Neural progenitor cell (in vitro differentiated cells): ENCODE data around the gene STON2. TPM values are rescaled to one million over a fixed set of nuclear protein-coding genes. Genes with fewer than 3 reads are reported as not detected.

Source experiments
- DNase-seq: peaks from one replicate; pipeline ENCODE4 v3.0.0-alpha.2; 2016; ENCODE audit warnings: low spot score
- H2AFZ ChIP-seq: fragments of 200-600 bp; sonication (generic); replicated peaks from 2 replicates; pipeline ENCODE4 v1.6.1; 2016; ENCODE audit warnings: antibody characterized with exemption
- H3F3A ChIP-seq: fragments of 200-600 bp; sonication (generic); 2 replicates; pipeline ENCODE4 v1.6.1; 2016; ENCODE audit warnings: antibody characterized with exemption, low read depth
- H3K27ac ChIP-seq: fragments of 200-600 bp; sonication (generic); 2 replicates; pipeline ENCODE4 v1.5.1; 2016; ENCODE audit warnings: mild to moderate bottlenecking
- H3K27me3 ChIP-seq: fragments of 200-600 bp; sonication (generic); 2 replicates; pipeline ENCODE4 v1.6.1; 2016; ENCODE audit warnings: mild to moderate bottlenecking, moderate library complexity
- H3K36me3 ChIP-seq: fragments of 200-600 bp; sonication (generic); 2 replicates; pipeline ENCODE4 v1.5.1; 2016
- H3K4me1 ChIP-seq: fragments of 200-600 bp; sonication (generic); 2 replicates; pipeline ENCODE4 v1.6.1; 2016; ENCODE audit warnings: mixed run types
- H3K4me2 ChIP-seq: fragments of 200-600 bp; sonication (generic); 2 replicates; pipeline ENCODE4 v1.6.1; 2016
- H3K4me3 ChIP-seq: fragments of 200-600 bp; sonication (generic); 2 replicates; pipeline ENCODE4 v1.5.1; 2016
- H3K79me2 ChIP-seq: fragments of 200-600 bp; sonication (generic); 2 replicates; pipeline ENCODE4 v1.6.1; 2016; ENCODE audit warnings: low read depth
- H3K9ac ChIP-seq: fragments of 200-600 bp; sonication (generic); 2 replicates; pipeline ENCODE4 v1.6.1; 2016
- H3K9me3 ChIP-seq: fragments of 200-600 bp; sonication (generic); 2 replicates; pipeline ENCODE4 v1.5.1; 2016; ENCODE audit warnings: low read depth
- H4K20me1 ChIP-seq: fragments of 200-600 bp; sonication (generic); 2 replicates; pipeline ENCODE4 v1.6.1; 2016; ENCODE audit warnings: low read depth
- H3K27ac Mint-ChIP-seq: 3 replicates; pipeline ENCODE4 v1.8.0; 2021; ENCODE audit warnings: mixed read lengths
- H3K27me3 Mint-ChIP-seq: 2 replicates; pipeline ENCODE4 v1.8.0; 2022; ENCODE audit warnings: low read depth, mild to moderate bottlenecking, inconsistent platforms, moderate library complexity, mixed read lengths; ENCODE audit not compliant: insufficient read depth
- H3K36me3 Mint-ChIP-seq: 3 replicates; pipeline ENCODE4 v1.8.0; 2021; ENCODE audit warnings: mixed read lengths
- H3K4me1 Mint-ChIP-seq: 3 replicates; pipeline ENCODE4 v1.8.0; 2021; ENCODE audit warnings: mixed read lengths
- H3K4me3 Mint-ChIP-seq: 3 replicates; pipeline ENCODE4 v1.8.0; 2021; ENCODE audit warnings: mild to moderate bottlenecking, moderate library complexity, mixed read lengths
- H3K9me3 Mint-ChIP-seq: 3 replicates; pipeline ENCODE4 v1.8.0; 2020; ENCODE audit warnings: mixed read lengths
- EZH2 ChIP-seq: fragments of 200-600 bp; sonication (generic); IDR thresholded peaks from 2 replicates; pipeline ENCODE4 v1.6.1; 2017; ENCODE audit warnings: antibody characterized with exemption, mild to moderate bottlenecking, moderate library complexity
- EZH2phosphoT487 ChIP-seq: fragments of 200-600 bp; sonication (generic); IDR thresholded peaks from 2 replicates; pipeline ENCODE4 v1.6.1; 2017; ENCODE audit warnings: antibody characterized with exemption
- total RNA-seq: library from RNA; depleted of rRNA; stranded (reverse); fragments of >200 nt; gene quantifications from 2 replicates; pipeline ENCODE4 v1.2.3, GENCODE V29; 2015; ENCODE audit warnings: low replicate concordance
- TF ChIP-seq, protein P1 (sequence below): fragments of 200-600 bp; sonication (generic); IDR thresholded peaks from 2 replicates; pipeline ENCODE4 v1.5.1; 2017; ENCODE audit warnings: antibody characterized with exemption, mild to moderate bottlenecking

The STON2 gene
- total RNA-seq, 1 donor from 2014 or later = 31.1 TPM

DNA sequence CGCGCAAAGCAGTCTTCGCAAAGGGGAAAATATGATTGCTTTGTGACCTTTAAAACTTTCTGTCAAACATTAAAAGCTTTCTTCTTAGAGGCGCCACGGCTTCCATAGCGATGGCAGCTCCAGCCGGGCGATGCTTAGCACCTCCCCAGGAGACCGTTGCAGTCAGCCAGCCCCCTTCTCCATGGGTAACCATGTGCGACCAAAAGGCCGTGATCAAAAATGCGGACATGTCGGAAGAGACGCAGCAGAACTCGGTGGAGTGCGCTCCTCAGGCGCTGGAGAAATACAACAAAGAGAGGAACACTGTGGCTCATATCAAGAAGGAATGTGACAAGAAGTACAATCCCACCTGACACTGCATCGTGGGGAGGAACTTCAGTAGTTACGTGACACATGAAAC, 12.7 kb upstream of the STON2 start:
- no peaks in the 10 kb centered on the region for H4K20me1 ChIP-seq
- H3K27ac ChIP-seq = no peak overlapping the region
- no peak overlapping the region for H3K9ac ChIP-seq
- Mint-ChIP-seq H3K9me3 (peaks cover 19% of the 10 kb centered on the region), H3K27ac (peak overlapping the region; percentile 54), H3K36me3 (peaks cover 51% of the 10 kb centered on the region), H3K4me1 (peaks cover 7% of the 10 kb centered on the region), H3K4me3 (no peak overlapping the region), H3K27me3 (no peaks in the 10 kb centered on the region)
- TF ChIP-seq EZH2phosphoT487 = no peak
- TF ChIP-seq, protein P1, sequence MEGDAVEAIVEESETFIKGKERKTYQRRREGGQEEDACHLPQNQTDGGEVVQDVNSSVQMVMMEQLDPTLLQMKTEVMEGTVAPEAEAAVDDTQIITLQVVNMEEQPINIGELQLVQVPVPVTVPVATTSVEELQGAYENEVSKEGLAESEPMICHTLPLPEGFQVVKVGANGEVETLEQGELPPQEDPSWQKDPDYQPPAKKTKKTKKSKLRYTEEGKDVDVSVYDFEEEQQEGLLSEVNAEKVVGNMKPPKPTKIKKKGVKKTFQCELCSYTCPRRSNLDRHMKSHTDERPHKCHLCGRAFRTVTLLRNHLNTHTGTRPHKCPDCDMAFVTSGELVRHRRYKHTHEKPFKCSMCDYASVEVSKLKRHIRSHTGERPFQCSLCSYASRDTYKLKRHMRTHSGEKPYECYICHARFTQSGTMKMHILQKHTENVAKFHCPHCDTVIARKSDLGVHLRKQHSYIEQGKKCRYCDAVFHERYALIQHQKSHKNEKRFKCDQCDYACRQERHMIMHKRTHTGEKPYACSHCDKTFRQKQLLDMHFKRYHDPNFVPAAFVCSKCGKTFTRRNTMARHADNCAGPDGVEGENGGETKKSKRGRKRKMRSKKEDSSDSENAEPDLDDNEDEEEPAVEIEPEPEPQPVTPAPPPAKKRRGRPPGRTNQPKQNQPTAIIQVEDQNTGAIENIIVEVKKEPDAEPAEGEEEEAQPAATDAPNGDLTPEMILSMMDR = no peak
- TF ChIP-seq EZH2 = no peak
- no peaks in the 10 kb centered on the region for H3K36me3 ChIP-seq
- H3F3A ChIP-seq = no peaks in the 10 kb centered on the region
- H3K4me3 ChIP-seq = no peak overlapping the region
- H2AFZ ChIP-seq = no peak overlapping the region
- no peaks in the 10 kb centered on the region for H3K9me3 ChIP-seq
- no peaks in the 10 kb centered on the region for H3K79me2 ChIP-seq
- no peak for DNase-seq
- H3K4me2 ChIP-seq = no peak overlapping the region
- no peaks in the 10 kb centered on the region for H3K27me3 ChIP-seq
- H3K4me1 ChIP-seq = no peaks in the 10 kb centered on the region

DNA sequence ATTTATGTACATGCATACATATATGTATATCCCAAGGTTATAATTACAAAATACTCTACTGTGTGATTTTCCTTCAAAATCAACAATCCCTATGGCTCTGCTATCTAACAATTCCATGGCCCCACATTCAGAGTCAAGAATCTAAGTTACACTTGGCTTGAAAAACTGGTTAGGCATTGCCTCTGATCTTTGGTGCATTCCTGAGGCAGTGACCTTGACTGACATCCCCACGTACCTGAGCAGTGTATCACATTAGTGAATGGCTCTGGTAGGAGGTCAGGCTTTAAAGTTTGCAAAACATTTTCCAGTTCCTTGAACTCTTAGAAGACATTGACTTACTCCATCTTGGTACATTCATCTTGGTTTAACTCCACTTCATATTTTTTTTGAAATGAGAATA, 8.5 kb upstream of the STON2 start:
- Histone ChIP-seq H3K27me3 (no peaks in the 10 kb centered on the region), H3K4me3 (no peak overlapping the region), H3K27ac (no peak overlapping the region), H2AFZ (no peak overlapping the region), H3K9ac (no peak overlapping the region), H3K36me3 (no peaks in the 10 kb centered on the region), H3K4me2 (no peak overlapping the region), H3K9me3 (no peaks in the 10 kb centered on the region), H3K4me1 (no peaks in the 10 kb centered on the region), H4K20me1 (no peaks in the 10 kb centered on the region), H3F3A (no peaks in the 10 kb centered on the region), H3K79me2 (no peaks in the 10 kb centered on the region)
- Mint-ChIP-seq H3K4me1 (peaks cover 7% of the 10 kb centered on the region), H3K36me3 (peaks cover 36% of the 10 kb centered on the region), H3K27ac (no peak overlapping the region), H3K4me3 (no peak overlapping the region), H3K27me3 (peaks cover 2% of the 10 kb centered on the region), H3K9me3 (peaks cover 9% of the 10 kb centered on the region)
- no peak for DNase-seq
- no peak for TF ChIP-seq EZH2
- no peak for TF ChIP-seq EZH2phosphoT487
- TF ChIP-seq, protein P1 = no peak

DNA sequence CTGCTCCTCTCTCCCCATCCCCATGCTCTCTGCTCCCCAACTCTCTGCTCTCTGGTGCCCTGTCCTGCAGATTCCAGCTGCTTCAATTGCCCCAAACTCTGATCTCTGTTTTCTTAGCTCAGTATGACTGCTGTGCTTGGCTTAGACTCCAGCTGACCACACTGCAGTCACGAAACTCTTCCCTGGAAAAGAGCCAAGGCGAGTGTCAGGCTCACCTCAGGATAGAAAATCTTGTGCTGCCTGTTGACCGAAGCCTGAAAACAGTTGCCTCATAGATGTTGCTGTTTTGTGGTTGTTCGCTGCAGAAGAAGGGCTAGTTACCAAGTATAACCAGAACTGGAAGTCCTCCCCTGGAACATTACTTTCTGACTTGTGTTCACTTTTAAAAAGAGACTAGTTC, 6.7 kb upstream of the STON2 start:
- Mint-ChIP-seq H3K4me1 (peaks cover 3% of the 10 kb centered on the region), H3K36me3 (peaks cover 31% of the 10 kb centered on the region), H3K4me3 (no peak overlapping the region), H3K9me3 (peaks cover 10% of the 10 kb centered on the region), H3K27me3 (peaks cover 2% of the 10 kb centered on the region), H3K27ac (no peak overlapping the region)
- no peak for DNase-seq
- no peaks in the 10 kb centered on the region for H3K4me1 ChIP-seq
- no peak overlapping the region for H2AFZ ChIP-seq
- no peaks in the 10 kb centered on the region for H4K20me1 ChIP-seq
- H3K27ac ChIP-seq = no peak overlapping the region
- no peak for TF ChIP-seq EZH2phosphoT487
- no peak overlapping the region for H3K4me3 ChIP-seq
- H3K27me3 ChIP-seq = no peaks in the 10 kb centered on the region
- H3K4me2 ChIP-seq = no peak overlapping the region
- no peaks in the 10 kb centered on the region for H3F3A ChIP-seq
- H3K9me3 ChIP-seq = no peaks in the 10 kb centered on the region
- no peak overlapping the region for H3K9ac ChIP-seq
- no peaks in the 10 kb centered on the region for H3K36me3 ChIP-seq
- no peaks in the 10 kb centered on the region for H3K79me2 ChIP-seq

DNA sequence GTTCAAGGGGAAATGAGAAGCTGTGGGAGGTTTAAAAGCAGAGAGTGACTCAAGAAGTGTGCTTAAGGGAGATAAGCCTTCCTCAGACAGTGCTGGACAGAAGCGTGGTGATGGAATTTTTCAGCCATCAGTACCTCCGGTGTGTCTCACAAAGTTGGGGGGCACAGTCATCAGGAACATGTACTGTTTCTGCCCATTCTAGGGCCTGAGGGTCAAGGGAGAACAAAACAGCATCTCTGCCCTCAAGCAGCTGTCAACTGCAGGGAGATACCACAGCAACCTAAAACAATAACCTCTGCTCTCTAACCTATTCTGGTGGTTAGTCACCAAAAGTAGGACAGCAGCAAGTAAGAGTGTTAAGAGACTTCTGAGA, 2.0 kb upstream of the STON2 start:
- H2AFZ ChIP-seq = no peak overlapping the region
- no peaks in the 10 kb centered on the region for H4K20me1 ChIP-seq
- Mint-ChIP-seq H3K4me1 (peaks cover 13% of the 10 kb centered on the region), H3K27me3 (peaks cover 2% of the 10 kb centered on the region), H3K27ac (peak overlapping the region; percentile 45), H3K4me3 (no peak overlapping the region), H3K36me3 (peaks cover 22% of the 10 kb centered on the region), H3K9me3 (peaks cover 7% of the 10 kb centered on the region)
- no peaks in the 10 kb centered on the region for H3K9me3 ChIP-seq
- H3K36me3 ChIP-seq = no peaks in the 10 kb centered on the region
- no peaks in the 10 kb centered on the region for H3F3A ChIP-seq
- H3K4me3 ChIP-seq = no peak overlapping the region
- no peak overlapping the region for H3K4me2 ChIP-seq
- no peak for DNase-seq
- H3K27me3 ChIP-seq = no peaks in the 10 kb centered on the region
- peaks cover 7% of the 10 kb centered on the region for H3K4me1 ChIP-seq
- no peak overlapping the region for H3K27ac ChIP-seq
- no peak overlapping the region for H3K9ac ChIP-seq
- no peaks in the 10 kb centered on the region for H3K79me2 ChIP-seq
- no peak for TF ChIP-seq EZH2
- TF ChIP-seq, protein P1 = no peak
- TF ChIP-seq EZH2phosphoT487 = no peak
